GM12878 (cell line): ENCODE measurements around the gene GYPC. TPM values are rescaled to one million over a fixed set of nuclear protein-coding genes. Genes with fewer than 3 reads are reported as not detected.

Source experiments
- ATAC-seq: fragments of 200-7000 bp; cut with Tn5 transposase; 3 replicates; pipeline ENCODE4 v1.9.1; 2020; ENCODE audit warnings: mild to moderate bottlenecking, moderate library complexity
- BruUV-seq: library from RNA; stranded (reverse); fragments of 400-500 nt; replicated peaks from 2 replicates; lab custom pipeline; 2021; lab: Mats Ljungman, UMichigan
- CTCF ChIA-PET: fragments of 300-600 bp; sonication (Branson Sonifier 250); formaldehyde crosslinking; extraction: SDS; loops from one replicate; lab custom pipeline; 2021; ENCODE audit warnings: inconsistent platforms; lab: Yijun Ruan, JAX
- POLR2A ChIA-PET: fragments of 350-600 bp; formaldehyde crosslinking; extraction: SDS; loops from one replicate; lab custom pipeline; 2021; ENCODE audit warnings: inconsistent platforms; lab: Charles Lee
- RAD21 ChIA-PET: fragments of 300-600 bp; sonication (Branson Sonifier 250); formaldehyde crosslinking; loops from one replicate; lab custom pipeline; 2023; ENCODE audit warnings: antibody characterized with exemption; ENCODE audit not compliant: unreplicated experiment; lab: Charles Lee
- SMC1A ChIA-PET: fragments of 300-600 bp; sonication (Branson Sonifier 250); formaldehyde crosslinking; loops from one replicate; lab custom pipeline; 2023; ENCODE audit not compliant: unreplicated experiment, uncharacterized antibody; lab: Charles Lee
- DNase-seq: peaks from one replicate; pipeline ENCODE4 v3.0.0-alpha.2; 2011; ENCODE audit warnings: low read depth, low spot score
- FAIRE-seq: peaks from 3 replicates; lab custom pipeline; 2011; peaks lifted over from hg19 to GRCh38; lab: Jason Lieb, UNC
- H2AFZ ChIP-seq: 2 replicates; pipeline ENCODE4 v1.6.0; 2011; ENCODE audit warnings: low read depth, low read length, control low read depth; ENCODE audit not compliant: control insufficient read depth
- H3K27ac ChIP-seq: 2 replicates; pipeline ENCODE4 v1.5.1; 2011; ENCODE audit warnings: control low read depth; ENCODE audit not compliant: control insufficient read depth, insufficient read depth
- H3K27me3 ChIP-seq, 2 experiments: replicated peaks in 1 of 2; 2 replicates each; pipeline versions ENCODE4 v1.6.0 to v1.6.1; 2011; ENCODE audit warnings: low read length in 1 of 2; ENCODE audit not compliant: control insufficient read depth in 2 of 2, insufficient read depth in 2 of 2
- H3K36me3 ChIP-seq, 2 experiments: 2 replicates each; pipeline ENCODE4 v1.5.1; 2011; ENCODE audit warnings: low read length in 1 of 2; ENCODE audit not compliant: control insufficient read depth in 2 of 2, insufficient read depth in 2 of 2
- H3K4me1 ChIP-seq: 2 replicates; pipeline ENCODE4 v1.6.1; 2011; ENCODE audit warnings: mild to moderate bottlenecking, low read length, moderate library complexity, mixed read lengths; ENCODE audit not compliant: control insufficient read depth, insufficient read depth
- H3K4me2 ChIP-seq: 2 replicates; pipeline ENCODE4 v1.6.0; 2011; ENCODE audit warnings: control low read depth; ENCODE audit not compliant: control insufficient read depth, insufficient read depth
- H3K4me3 ChIP-seq: fragments of 200-600 bp; sonication (generic); 2 replicates; pipeline ENCODE4 v1.5.1; 2016
- H3K79me2 ChIP-seq: 2 replicates; pipeline ENCODE4 v1.6.0; 2011; ENCODE audit warnings: low read length; ENCODE audit not compliant: control insufficient read depth, insufficient read depth
- H3K9ac ChIP-seq: 2 replicates; pipeline ENCODE4 v1.8.0; 2011; ENCODE audit warnings: low read length, control low read depth, mixed read lengths; ENCODE audit not compliant: control insufficient read depth, insufficient read depth
- H3K9me3 ChIP-seq: replicated peaks from 3 replicates; pipeline ENCODE4 v1.5.1; 2011; ENCODE audit warnings: mild to moderate bottlenecking, low read length; ENCODE audit not compliant: control insufficient read depth, insufficient read depth
- H4K20me1 ChIP-seq: 2 replicates; pipeline ENCODE4 v1.6.0; 2011; ENCODE audit not compliant: control insufficient read depth, insufficient read depth
- BHLHE40 ChIP-seq, 2 experiments: fragments of 450-650 bp in 1 of 2; IDR thresholded peaks; 2 replicates each; pipeline ENCODE4 v1.6.1; 2011 to 2017; ENCODE audit warnings: low read depth in 2 of 2, borderline replicate concordance in 1 of 2, improper control_type of control experiment in 1 of 2, low read length in 1 of 2, mild to moderate bottlenecking in 1 of 2
- CBX5 ChIP-seq: sonication (generic); IDR thresholded peaks from 2 replicates; pipeline ENCODE4 v1.6.1; 2016; ENCODE audit warnings: low read depth, moderate library complexity, mild to moderate bottlenecking, inconsistent platforms
- EED ChIP-seq: sonication (generic); IDR thresholded peaks from 2 replicates; pipeline ENCODE4 v1.6.1; 2016; ENCODE audit warnings: antibody characterized with exemption, low read depth
- IKZF1 ChIP-seq: fragments of 450-650 bp; conservative IDR thresholded peaks from 2 replicates; pipeline ENCODE4 v1.6.1; 2017; ENCODE audit warnings: antibody characterized with exemption, mild to moderate bottlenecking
- SREBF2 ChIP-seq: IDR thresholded peaks from 2 replicates; pipeline ENCODE4 v1.6.1; 2012; ENCODE audit warnings: mild to moderate bottlenecking, low read length
- WRNIP1 ChIP-seq: IDR thresholded peaks from 2 replicates; pipeline ENCODE4 v1.6.1; 2011; ENCODE audit warnings: low read depth, low read length, improper control_type of control experiment, borderline replicate concordance
- YY1 ChIP-seq: IDR thresholded peaks from 2 replicates; pipeline ENCODE4 v1.6.1; 2011; ENCODE audit warnings: low read depth, mild to moderate bottlenecking, low read length
- WGBS: methylation state at CpG from one replicate; pipeline ENCODE4 v1.1.6; 2016; ENCODE audit warnings: low lambda C conversion rate; ENCODE audit not compliant: insufficient replicate concordance, insufficient coverage; ENCODE audit errors: missing lambda C conversion rate; 5-methylcytosine and 5-hydroxymethylcytosine counted together
- in situ Hi-C: fragments of 300-500 bp; cut with MboI; formaldehyde crosslinking; loops from 9 replicates; pipeline ENCODE4 v1.14.3; 2018; ENCODE audit warnings: mixed read lengths
- intact Hi-C: fragments of 100-400 bp; cut with micrococcal nuclease; formaldehyde crosslinking; loops from one replicate; pipeline ENCODE4 v1.14.2; 2022; ENCODE audit not compliant: unreplicated experiment
- polyA plus RNA-seq, 11 experiments: library from polyadenylated mRNA; depleted of rRNA in 4 of 11; unstranded in 6 of 11; stranded (reverse) in 5 of 11; fragments of >200 nt; fragmentation: Nextera tagmentation in 4 of 11; fragmentation: Illumina TruSeq in 1 of 11; extraction: Ambion mirVana in 4 of 11; extraction: Trizol in 1 of 11; gene quantifications; 1 replicate in 1 of 11; 2 replicates in 10 of 11; pipeline versions ENCODE4 v1.2.1 to v1.2.3, GENCODE V29; 2011 to 2016; ENCODE audit warnings: inconsistent platforms in 2 of 11, missing spikeins in 2 of 11, low read depth in 1 of 11
- total RNA-seq, 4 experiments: library from RNA; depleted of rRNA in 3 of 4; stranded (reverse); fragments of >200 nt in 3 of 4; fragmentation: Illumina TruSeq in 1 of 4; extraction: Trizol in 1 of 4; gene quantifications; 2 replicates each; pipeline versions ENCODE4 v1.2.1 to v1.2.3, GENCODE V29; 2013 to 2021
- TF ChIP-seq, protein P1 (sequence below): fragments of 450-650 bp; IDR thresholded peaks from 2 replicates; pipeline ENCODE4 v1.6.1; 2017; ENCODE audit warnings: low read depth, mild to moderate bottlenecking, moderate library complexity
- TF ChIP-seq, protein P2 (sequence below): fragments of 450-650 bp; IDR thresholded peaks from 2 replicates; pipeline ENCODE4 v1.6.1; 2017; ENCODE audit warnings: antibody characterized with exemption, mild to moderate bottlenecking, moderate library complexity

Gene GYPC
- total and polyA plus RNA-seq, 10 of the 15 experiments (the other 5 are each of a cell fraction or from before 2014, with no cell fraction given), result 26.2 to 150 (median 81.4) TPM

DNA sequence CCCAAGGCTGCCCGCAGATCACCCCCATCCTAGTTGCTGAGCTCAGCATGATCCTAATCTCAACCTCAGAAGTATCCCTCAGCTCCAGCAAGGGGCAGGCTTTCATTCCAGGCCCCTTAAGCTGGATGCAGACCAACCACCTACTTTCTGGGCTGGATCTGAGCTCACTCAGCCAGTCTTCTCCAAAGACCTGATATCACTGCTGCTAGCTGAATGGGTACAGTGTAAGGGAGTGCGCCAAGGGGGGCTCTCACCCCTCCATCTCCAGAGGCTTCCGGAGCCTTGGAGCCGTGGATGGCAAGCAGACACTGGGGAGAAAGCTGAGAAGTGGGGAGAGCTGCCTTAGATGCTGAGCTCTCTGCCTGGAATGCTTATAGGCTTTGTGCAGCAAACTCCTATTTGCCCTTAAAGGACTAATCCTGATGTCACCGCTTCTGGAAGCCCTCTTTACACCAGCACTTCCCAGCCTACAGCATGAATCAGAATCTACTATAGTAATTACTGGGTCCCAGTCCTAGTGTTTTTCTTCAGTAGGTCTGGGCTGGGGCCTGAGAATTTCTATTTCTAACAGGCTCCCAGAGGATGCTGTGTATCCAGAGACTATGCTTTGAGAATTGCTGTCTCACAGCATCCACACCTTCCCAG lies 31.0 kb downstream of the GYPC start:
- no peak overlapping the region for H3K27ac ChIP-seq
- FAIRE-seq, result no peak
- TF ChIP-seq BHLHE40 (IDR thresholded peaks at IDR 0.05; ENCODE audit: borderline replicate concordance in 1 of 2, low read depth in 2 of 2, low read length in 1 of 2) (no peak), WRNIP1 (no peak), CBX5 (no peak), IKZF1 (no peak), YY1 (no peak)
- TF ChIP-seq, all 136 proteins: peak for 0
- Histone ChIP-seq H3K9ac (no peak overlapping the region), H2AFZ (no peak overlapping the region), H3K27me3 (no peaks in the 10 kb centered on the region), H3K9me3 (no peaks in the 10 kb centered on the region; the same call in 1 of the 3 replicates), H3K4me1 (no peaks in the 10 kb centered on the region), H3K4me3 (no peak overlapping the region), H3K36me3 (peaks cover 0 to 7% of the 10 kb centered on the region in 2 experiments; a peak in 1 of 4 replicates), H4K20me1 (no peaks in the 10 kb centered on the region), H3K4me2 (no peak overlapping the region), H3K79me2 (no peaks in the 10 kb centered on the region)
- WGBS, result 95% methylated on average over 5 of the region's 5 CpGs
- ATAC-seq (no peak), DNase-seq (no peak)
- CTCF ChIA-PET, result interaction anchor here (1.1 kb wide), 1 partner anchor 70 kb away, joined by 3 read pairs; no protein-coding TSS in a partner anchor
- no TSS peak for BruUV-seq
- RAD21 ChIA-PET, result no interaction called here
- in situ Hi-C loops (no loop called here), intact Hi-C loops (no loop called here)
- POLR2A ChIA-PET, result no interaction called here
- SMC1A ChIA-PET, result interaction anchor here (1.6 kb wide), 1 partner anchor 27 kb away, joined by 3 read pairs; no protein-coding TSS in a partner anchor

DNA sequence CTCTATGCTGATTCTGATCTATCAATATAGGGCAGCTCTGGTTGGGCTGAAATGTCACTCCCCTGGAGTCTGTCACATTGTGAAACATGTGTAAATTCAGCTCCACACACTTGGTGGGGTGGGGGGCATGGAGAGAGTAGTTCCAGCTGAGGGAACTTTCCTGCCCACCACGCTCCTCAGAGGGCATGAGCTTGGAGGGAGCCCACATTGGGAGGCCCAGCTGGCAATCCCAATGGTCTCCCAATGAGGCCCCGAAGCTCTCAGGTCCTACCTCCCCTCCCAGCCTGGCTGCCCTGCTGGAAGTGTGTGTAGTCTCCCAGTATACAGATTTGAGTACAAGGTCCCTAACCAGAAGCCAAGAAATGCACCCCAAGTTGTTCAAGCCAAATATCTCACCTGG lies 31.5 kb downstream of the GYPC start:
- Histone ChIP-seq H3K4me2 (no peak overlapping the region), H3K4me3 (no peak overlapping the region), H3K4me1 (no peaks in the 10 kb centered on the region), H3K79me2 (no peaks in the 10 kb centered on the region), H3K9me3 (no peaks in the 10 kb centered on the region; the same call in 1 of the 3 replicates), H2AFZ (no peak overlapping the region), H3K36me3 (peaks cover 0 to 7% of the 10 kb centered on the region in 2 experiments; a peak in 1 of 4 replicates), H3K9ac (no peak overlapping the region), H3K27ac (no peak overlapping the region), H4K20me1 (no peaks in the 10 kb centered on the region), H3K27me3 (no peaks in the 10 kb centered on the region)
- WGBS, result 100% methylated on average over 2 of the region's 2 CpGs
- BruUV-seq, result no TSS peak
- intact Hi-C loops, result no loop called here
- ChIA-PET CTCF (interaction anchor here (1.1 kb wide), 1 partner anchor 70 kb away, joined by 3 read pairs; no protein-coding TSS in a partner anchor), SMC1A (interaction anchor here (1.6 kb wide), 1 partner anchor 28 kb away, joined by 3 read pairs; no protein-coding TSS in a partner anchor), RAD21 (no interaction called here), POLR2A (no interaction called here)
- FAIRE-seq, result no peak
- no peak for ATAC-seq
- in situ Hi-C loops, result no loop called here
- DNase-seq, result no peak
- TF ChIP-seq CBX5 (no peak), EED (no peak), SREBF2 (no peak)
- TF ChIP-seq, protein P1, sequence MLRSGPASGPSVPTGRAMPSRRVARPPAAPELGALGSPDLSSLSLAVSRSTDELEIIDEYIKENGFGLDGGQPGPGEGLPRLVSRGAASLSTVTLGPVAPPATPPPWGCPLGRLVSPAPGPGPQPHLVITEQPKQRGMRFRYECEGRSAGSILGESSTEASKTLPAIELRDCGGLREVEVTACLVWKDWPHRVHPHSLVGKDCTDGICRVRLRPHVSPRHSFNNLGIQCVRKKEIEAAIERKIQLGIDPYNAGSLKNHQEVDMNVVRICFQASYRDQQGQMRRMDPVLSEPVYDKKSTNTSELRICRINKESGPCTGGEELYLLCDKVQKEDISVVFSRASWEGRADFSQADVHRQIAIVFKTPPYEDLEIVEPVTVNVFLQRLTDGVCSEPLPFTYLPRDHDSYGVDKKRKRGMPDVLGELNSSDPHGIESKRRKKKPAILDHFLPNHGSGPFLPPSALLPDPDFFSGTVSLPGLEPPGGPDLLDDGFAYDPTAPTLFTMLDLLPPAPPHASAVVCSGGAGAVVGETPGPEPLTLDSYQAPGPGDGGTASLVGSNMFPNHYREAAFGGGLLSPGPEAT, result no peak
- TF ChIP-seq, protein P2, sequence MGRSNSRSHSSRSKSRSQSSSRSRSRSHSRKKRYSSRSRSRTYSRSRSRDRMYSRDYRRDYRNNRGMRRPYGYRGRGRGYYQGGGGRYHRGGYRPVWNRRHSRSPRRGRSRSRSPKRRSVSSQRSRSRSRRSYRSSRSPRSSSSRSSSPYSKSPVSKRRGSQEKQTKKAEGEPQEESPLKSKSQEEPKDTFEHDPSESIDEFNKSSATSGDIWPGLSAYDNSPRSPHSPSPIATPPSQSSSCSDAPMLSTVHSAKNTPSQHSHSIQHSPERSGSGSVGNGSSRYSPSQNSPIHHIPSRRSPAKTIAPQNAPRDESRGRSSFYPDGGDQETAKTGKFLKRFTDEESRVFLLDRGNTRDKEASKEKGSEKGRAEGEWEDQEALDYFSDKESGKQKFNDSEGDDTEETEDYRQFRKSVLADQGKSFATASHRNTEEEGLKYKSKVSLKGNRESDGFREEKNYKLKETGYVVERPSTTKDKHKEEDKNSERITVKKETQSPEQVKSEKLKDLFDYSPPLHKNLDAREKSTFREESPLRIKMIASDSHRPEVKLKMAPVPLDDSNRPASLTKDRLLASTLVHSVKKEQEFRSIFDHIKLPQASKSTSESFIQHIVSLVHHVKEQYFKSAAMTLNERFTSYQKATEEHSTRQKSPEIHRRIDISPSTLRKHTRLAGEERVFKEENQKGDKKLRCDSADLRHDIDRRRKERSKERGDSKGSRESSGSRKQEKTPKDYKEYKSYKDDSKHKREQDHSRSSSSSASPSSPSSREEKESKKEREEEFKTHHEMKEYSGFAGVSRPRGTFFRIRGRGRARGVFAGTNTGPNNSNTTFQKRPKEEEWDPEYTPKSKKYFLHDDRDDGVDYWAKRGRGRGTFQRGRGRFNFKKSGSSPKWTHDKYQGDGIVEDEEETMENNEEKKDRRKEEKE, result no peak
